NCI-H2081 treated with DMSO at 0.1 percent for 48 hours (cell line): Measurements from ENCODE around the gene AP5M1.
"Not testable (repeated sequence)": the region's sequence is repeated elsewhere in the genome, so short reads cannot be mapped to it uniquely, and the experiment has no call there.

ENCODE experiments used
- DNase-seq: peaks from one replicate; lab custom pipeline; 2025; lab: John Stamatoyannopoulos, UW

AP5M1 gene

GRCh38 chr14:57291692-57292647, 23.2 kb downstream of the AP5M1 start:
- DNase-seq: no peak

DNA sequence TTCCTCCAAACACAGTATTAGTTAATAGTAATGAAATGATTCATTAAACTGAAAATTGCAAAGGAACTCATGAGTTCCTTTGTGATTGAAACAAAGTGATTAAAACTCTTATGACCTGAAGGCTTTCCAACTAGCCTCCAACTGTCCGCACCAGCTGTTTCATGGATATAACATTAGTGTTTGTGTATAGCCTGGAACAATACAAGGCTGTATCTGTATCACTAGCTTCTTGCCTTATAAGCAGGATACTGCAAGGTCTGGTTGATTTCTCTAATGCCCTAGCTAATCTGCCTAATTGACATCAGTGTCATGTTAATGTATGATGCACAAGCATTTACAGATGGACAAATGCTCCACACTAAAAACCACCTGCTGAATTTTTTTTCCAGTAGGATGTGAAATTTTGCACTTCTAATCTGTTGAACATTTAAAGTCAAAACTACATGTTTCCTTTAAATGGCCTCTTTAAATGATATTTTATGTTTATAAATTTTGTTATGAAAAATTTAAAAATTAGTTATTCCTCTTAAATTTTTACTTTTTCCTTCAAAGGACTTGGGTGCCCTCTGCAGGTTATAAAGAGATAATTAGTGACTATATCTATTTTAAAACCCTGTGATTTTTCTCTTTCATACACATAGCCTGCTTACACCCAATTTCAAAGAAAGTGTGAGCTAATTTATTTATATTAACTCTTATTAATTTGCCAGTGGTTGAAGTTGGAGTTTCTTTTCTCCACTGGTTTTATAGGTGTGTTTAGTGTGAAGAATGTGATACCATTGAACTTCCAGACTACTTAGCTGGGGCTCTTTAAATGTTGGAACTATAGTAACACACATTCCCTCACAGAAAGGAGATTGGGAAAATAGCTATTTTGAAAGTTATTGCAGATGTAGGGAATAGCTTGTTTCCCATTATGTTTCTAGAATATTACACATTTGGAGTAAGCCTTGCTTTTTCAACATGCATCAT, 25.4 kb downstream of the AP5M1 start:
- DNase-seq: no peak

GRCh38 chr14:57295239-57295638, 26.5 kb downstream of the AP5M1 start:
- no peak for DNase-seq

DNA sequence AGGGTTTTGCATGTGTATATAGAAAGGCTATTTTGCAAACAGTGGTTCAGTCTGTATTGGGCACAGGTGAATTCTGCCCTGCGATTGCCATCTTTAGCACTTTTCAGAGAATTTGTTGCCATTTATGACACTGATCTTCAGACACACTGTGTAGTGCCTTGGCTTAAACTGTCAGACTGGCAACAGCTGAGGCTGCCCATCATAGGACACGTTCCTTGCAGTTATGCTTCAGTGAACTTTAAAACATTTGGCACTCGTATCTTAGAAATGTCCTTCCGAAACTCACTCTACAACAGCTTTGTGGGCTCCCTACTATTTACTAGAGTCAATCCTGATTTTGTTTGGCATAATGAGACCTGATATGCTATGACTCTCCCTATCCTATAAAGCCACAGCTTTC, 29.1 kb downstream of the AP5M1 start:
- no peak for DNase-seq

DNA sequence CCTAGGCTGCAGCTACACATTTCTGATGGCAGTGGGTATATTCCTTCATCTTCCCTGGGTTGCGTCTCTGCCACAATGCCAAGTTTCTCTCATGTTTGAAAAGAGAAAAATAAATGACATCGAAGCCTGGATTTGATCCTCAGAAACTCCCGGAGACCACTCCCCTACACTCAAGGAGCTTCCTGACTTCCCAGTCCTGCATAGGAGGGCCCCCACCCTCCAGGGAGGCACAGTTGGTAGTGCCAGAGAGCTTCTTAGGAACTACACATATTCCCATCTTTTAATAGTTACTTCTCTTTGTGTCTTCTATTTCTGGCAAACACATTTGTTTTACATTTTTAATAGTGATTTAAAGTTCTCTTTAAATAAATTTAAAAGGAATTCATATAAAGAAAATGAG, 30.7 kb downstream of the AP5M1 start:
- DNase-seq: no peak

DNA sequence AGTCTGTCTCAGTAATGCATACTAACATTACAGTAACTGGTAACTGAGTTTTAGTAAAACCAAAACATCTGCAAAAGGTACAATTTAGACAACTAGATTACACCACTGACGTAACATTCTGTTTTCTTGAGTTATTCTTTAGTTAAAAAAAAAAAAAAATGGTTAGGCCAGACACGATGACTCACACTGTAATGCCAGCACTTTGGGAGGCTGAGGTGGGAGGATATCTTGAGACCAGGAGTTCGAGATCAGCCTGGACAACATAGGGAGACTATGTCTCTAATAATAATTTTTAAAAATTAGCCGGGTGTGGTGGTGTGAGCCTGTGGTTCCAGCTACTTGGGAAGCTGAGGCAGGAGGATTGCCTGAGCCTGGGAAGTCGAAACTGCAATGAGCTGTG, 34.1 kb downstream of the AP5M1 start:
- no peak for DNase-seq

GRCh38 chr14:57314396-57315089, 45.8 kb downstream of the AP5M1 start:
- no peak for DNase-seq

- no peak for DNase-seq
Measured at GRCh38 chr14:57317248-57317833, 48.6 kb downstream of the AP5M1 start.

DNA sequence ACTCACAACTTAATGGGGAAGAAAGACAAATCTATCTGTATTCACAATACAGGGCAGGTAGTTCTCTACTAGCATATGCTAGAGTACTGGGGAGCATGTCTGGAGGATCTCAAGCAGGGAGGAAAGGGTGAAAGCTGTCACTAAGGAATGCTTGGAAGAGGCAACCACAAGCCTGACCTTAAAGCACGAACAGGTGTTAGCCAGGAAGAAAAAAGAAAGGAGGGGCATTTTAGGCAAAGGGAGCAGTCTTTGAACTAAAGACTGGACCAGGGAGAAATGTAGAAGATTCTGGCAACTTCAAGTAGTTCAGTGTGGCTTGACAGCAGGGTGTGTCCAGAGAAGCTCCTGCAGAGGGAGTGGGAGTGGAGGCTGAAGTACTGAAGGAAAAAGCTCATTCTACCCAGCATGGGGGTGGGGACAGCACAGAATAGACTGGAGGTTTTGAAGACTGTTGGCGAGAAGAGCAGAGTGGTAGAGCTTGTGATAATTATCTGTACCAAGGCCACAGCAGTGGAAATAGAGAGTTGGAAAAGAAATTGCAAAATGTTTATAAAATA, 50.9 kb downstream of the AP5M1 start:
- no peak for DNase-seq

DNA sequence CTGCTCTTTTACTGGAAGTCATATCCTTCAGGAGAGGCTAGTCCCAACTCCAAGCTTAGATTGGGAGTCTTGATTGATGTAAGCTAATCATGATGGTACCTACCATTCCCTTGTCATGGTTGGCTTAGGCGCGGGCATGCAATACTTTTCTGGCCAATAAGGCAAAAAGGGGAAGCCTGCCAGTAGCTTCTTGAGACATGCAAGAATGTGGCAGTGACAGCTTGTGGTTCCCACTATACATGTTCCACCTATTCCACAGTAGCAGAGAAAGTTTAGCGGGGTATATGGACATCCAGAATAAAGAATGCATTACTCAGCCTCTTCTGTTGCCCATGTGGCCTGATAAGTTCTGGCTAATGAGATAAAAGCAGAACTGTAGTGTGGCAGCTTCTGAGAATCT, 55.0 kb downstream of the AP5M1 start:
- DNase-seq: no peak

DNA sequence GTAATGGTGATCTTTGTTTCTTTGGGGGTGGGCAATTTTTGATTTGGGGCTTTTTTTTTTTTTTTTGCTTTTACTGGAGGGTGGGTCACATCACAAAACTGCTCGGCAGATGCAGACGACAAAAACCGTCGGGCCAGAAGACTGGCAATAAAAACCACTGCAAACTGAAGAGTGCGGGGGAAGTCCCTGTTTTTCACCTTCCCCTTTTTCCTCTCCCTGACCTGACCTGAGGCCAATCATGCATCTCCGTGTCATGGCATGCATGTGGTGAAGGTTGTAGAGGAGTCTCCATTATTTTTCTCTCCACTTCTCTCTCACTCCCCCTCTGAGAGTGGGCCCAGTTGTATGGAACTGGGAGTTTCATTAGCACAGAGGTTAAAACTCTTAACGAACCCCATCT, 57.5 kb downstream of the AP5M1 start:
- no peak for DNase-seq

GRCh38 chr14:57329833-57330232, 61.1 kb downstream of the AP5M1 start:
- DNase-seq: no peak

DNA sequence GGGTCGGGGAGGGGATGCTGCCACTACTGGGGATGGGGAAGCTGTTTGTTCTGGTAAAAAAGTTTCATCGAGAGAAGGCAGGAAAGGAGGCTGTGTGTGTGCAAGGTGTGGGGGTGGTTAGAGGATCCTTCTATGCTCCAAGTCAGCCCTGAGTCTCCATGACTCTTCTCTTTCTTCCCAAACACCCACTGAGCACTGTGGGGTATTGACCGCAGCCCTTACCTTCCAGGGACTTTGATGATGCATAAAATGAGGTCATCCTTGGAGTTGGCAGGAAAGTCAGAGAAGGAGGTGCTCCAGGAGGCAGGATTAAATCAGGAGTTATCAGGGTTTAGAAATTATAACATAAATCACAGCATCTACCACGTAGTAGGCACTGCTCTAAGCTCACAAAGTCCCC, 63.7 kb downstream of the AP5M1 start:
- not testable (repeated sequence) for DNase-seq

- not testable (repeated sequence) for DNase-seq
Measured at GRCh38 chr14:57333726-57334125, 65.0 kb downstream of the AP5M1 start.

- not testable (repeated sequence) for DNase-seq
Measured at GRCh38 chr14:57343545-57344297, 75.0 kb downstream of the AP5M1 start.

GRCh38 chr14:57345106-57345505, 76.3 kb downstream of the AP5M1 start:
- no peak for DNase-seq

GRCh38 chr14:57346741-57347140, 78.0 kb downstream of the AP5M1 start:
- no peak for DNase-seq
